KOPT-K1 (cell line): ENCODE data around the gene HDAC5.

Source experiments
- H3K27ac ChIP-seq: fragments of 200-600 bp; sonication (generic); 2 replicates; pipeline ENCODE4 v1.5.1; 2016; ENCODE audit warnings: antibody characterized with exemption, mild to moderate bottlenecking, low read depth, low read length; ENCODE audit not compliant: poor library complexity, severe bottlenecking
- H3K36me3 ChIP-seq: fragments of 200-600 bp; sonication (generic); 2 replicates; pipeline ENCODE4 v1.5.1; 2017; ENCODE audit warnings: antibody characterized with exemption, mild to moderate bottlenecking, low read length, moderate library complexity; ENCODE audit not compliant: insufficient read depth
- H3K9me3 ChIP-seq: fragments of 200-600 bp; sonication (generic); 2 replicates; pipeline ENCODE4 v1.5.1; 2017; ENCODE audit warnings: antibody characterized with exemption, low read length, mild to moderate bottlenecking; ENCODE audit not compliant: insufficient read depth, poor library complexity, severe bottlenecking

HDAC5 gene

GRCh38 chr17:44088254-44088653, 35.2 kb downstream of the HDAC5 start:
- H3K36me3 ChIP-seq, result no peaks in the 10 kb centered on the region
- H3K27ac ChIP-seq, result no peak overlapping the region
- no peaks in the 10 kb centered on the region for H3K9me3 ChIP-seq

GRCh38 chr17:44087319-44087718, 36.1 kb downstream of the HDAC5 start:
- Histone ChIP-seq H3K9me3 (no peaks in the 10 kb centered on the region), H3K36me3 (no peaks in the 10 kb centered on the region), H3K27ac (no peak overlapping the region)

- Histone ChIP-seq H3K27ac (no peak overlapping the region), H3K9me3 (no peaks in the 10 kb centered on the region), H3K36me3 (no peaks in the 10 kb centered on the region)
Measured at GRCh38 chr17:44086364-44087311, 36.8 kb downstream of the HDAC5 start.

- H3K27ac ChIP-seq, result no peak overlapping the region
- H3K36me3 ChIP-seq, result no peaks in the 10 kb centered on the region
- no peaks in the 10 kb centered on the region for H3K9me3 ChIP-seq
Measured at GRCh38 chr17:44085908-44086307, 37.5 kb downstream of the HDAC5 start.

- no peaks in the 10 kb centered on the region for H3K9me3 ChIP-seq
- H3K27ac ChIP-seq, result no peak overlapping the region
- no peaks in the 10 kb centered on the region for H3K36me3 ChIP-seq
Measured at GRCh38 chr17:44084921-44085320, 38.5 kb downstream of the HDAC5 start.

- Histone ChIP-seq H3K9me3 (no peaks in the 10 kb centered on the region), H3K27ac (no peak overlapping the region), H3K36me3 (no peaks in the 10 kb centered on the region)
Measured at GRCh38 chr17:44084131-44084538, 39.3 kb downstream of the HDAC5 start.

- Histone ChIP-seq H3K27ac (no peak overlapping the region), H3K9me3 (no peaks in the 10 kb centered on the region), H3K36me3 (no peaks in the 10 kb centered on the region; the same call in 1 of the 2 replicates)
Measured at GRCh38 chr17:44083250-44083849, 40.1 kb downstream of the HDAC5 start.

- Histone ChIP-seq H3K36me3 (no peaks in the 10 kb centered on the region; the same call in 1 of the 2 replicates), H3K27ac (no peak overlapping the region)
Measured at GRCh38 chr17:44082256-44082927, 41.0 kb downstream of the HDAC5 start.

GRCh38 chr17:44081681-44082080, 41.8 kb downstream of the HDAC5 start:
- H3K9me3 ChIP-seq, result no peaks in the 10 kb centered on the region
- H3K27ac ChIP-seq, result no peak overlapping the region
- no peaks in the 10 kb centered on the region; the same call in 1 of the 2 replicates for H3K36me3 ChIP-seq

More at GRCh38 chr17:44082256-44082927, 41.0 kb downstream of the HDAC5 start:
- no peaks in the 10 kb centered on the region for H3K9me3 ChIP-seq

- Histone ChIP-seq H3K9me3 (no peaks in the 10 kb centered on the region), H3K27ac (no peak overlapping the region), H3K36me3 (no peaks in the 10 kb centered on the region; the same call in 1 of the 2 replicates)
Measured at GRCh38 chr17:44079877-44080821, 43.3 kb downstream of the HDAC5 start.

- H3K27ac ChIP-seq, result no peak overlapping the region
- H3K36me3 ChIP-seq, result no peaks in the 10 kb centered on the region; the same call in 1 of the 2 replicates
Measured at GRCh38 chr17:44078412-44078811, 45.0 kb downstream of the HDAC5 start.

GRCh38 chr17:44077595-44077909, 45.9 kb downstream of the HDAC5 start:
- no peak overlapping the region for H3K27ac ChIP-seq
- H3K9me3 ChIP-seq, result no peaks in the 10 kb centered on the region
- H3K36me3 ChIP-seq, result no peaks in the 10 kb centered on the region; the same call in 1 of the 2 replicates

More at GRCh38 chr17:44078412-44078811, 45.0 kb downstream of the HDAC5 start:
- no peaks in the 10 kb centered on the region for H3K9me3 ChIP-seq

- Histone ChIP-seq H3K27ac (no peak overlapping the region), H3K36me3 (no peaks in the 10 kb centered on the region; the same call in 1 of the 2 replicates), H3K9me3 (no peaks in the 10 kb centered on the region)
Measured at GRCh38 chr17:44076716-44077594, 46.5 kb downstream of the HDAC5 start.
